Hematopoietic multipotent progenitor cell (in vitro differentiated cells): ENCODE measurements around the gene DUXA. TPM values are rescaled to one million over a fixed set of nuclear protein-coding genes. Genes with fewer than 3 reads are reported as not detected.
"Not testable (repeated sequence)": the region's sequence is repeated elsewhere in the genome, so short reads cannot be mapped to it uniquely, and the experiment has no call there.

Experiments used
- DNase-seq, 3 donors: peaks; one replicate each; pipeline ENCODE4 v3.0.0-alpha.2; 2011 to 2015; ENCODE audit warnings: low read depth in 2 of 3, low spot score in 2 of 3
- total RNA-seq: library from RNA; depleted of rRNA; stranded (reverse); fragments of >200 nt; gene quantifications from one replicate; pipeline ENCODE4 v1.2.3, GENCODE V29; 2012

The DUXA gene
- not detected for total RNA-seq

DNA sequence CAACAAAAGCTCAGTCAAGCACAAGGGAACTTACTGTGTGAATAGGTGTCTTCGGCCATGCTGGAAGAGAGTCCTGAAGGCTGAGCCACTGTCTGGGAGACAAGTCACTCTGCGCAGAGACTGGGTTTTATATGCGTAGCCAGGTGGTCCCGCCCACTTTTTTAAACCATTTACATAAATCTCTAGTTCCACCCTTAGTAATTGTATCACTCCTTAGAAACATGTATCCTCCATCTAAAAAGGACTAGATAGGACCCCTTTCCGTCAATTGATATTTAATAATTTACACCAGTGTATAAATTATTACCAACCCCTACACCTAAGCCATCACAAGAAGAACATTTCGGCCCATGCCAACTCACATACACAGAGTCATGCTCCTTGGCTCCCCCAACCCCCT lies at the start of gene DUXA:
TSS of gene DUXA (minus strand) at position 101 of the 400 bp plus-strand sequence. CDS start at position 59, 42 bp downstream.
- no peak for DNase-seq

DNA sequence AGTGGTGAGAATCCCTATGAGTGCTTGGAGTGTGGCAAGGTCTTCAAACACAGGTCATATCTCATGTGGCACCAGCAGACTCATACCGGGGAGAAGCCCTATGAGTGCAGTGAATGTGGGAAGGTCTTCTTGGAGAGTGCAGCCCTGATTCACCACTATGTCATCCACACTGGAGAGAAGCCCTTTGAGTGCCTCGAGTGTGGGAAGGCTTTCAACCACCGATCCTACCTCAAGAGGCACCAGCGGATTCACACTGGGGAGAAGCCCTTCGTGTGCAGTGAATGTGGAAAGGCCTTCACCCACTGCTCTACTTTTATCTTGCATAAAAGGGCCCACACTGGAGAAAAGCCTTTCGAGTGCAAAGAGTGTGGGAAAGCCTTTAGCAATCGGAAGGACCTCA lies 44.8 kb upstream of the DUXA start:
- no peak for DNase-seq

DNA sequence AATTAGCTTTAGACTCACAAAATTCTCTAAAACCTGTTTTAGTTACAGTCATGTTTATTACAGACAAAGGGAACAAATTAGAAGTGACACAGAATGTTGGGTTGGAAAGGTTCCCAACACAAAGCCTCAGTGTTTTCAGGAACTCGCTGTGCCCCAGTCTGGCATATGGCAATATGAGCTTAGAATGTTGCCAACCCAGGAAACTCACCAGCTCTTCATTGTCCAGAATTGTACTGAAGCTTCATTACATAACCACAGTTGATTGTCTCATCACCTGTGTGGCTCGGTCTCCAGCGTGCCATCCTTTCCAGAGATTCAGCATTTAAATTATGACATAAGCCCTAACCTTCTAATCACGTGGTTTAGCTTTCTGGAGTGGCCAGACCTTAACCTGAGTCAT lies 43.1 kb upstream of the DUXA start:
- DNase-seq: no peak

DNA sequence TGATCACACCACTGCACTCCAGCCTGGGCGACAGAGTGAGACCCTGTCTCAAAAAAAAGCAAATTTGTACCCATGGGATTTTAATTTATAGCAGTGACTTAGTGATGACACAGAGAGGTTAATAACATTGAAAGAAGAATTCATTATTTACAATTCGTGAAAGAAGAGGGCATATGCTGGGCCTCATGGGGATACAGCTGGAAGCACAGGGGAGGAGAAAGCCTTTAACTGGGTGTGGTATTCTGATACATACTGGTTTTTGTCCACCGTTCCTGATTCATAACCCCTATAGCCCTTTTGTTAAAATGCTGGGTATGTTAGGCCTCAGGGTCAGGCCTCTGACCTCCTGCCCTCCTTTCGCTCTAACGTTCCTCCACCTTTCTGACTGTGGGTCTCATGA lies 34.9 kb upstream of the DUXA start:
- no peak for DNase-seq

DNA sequence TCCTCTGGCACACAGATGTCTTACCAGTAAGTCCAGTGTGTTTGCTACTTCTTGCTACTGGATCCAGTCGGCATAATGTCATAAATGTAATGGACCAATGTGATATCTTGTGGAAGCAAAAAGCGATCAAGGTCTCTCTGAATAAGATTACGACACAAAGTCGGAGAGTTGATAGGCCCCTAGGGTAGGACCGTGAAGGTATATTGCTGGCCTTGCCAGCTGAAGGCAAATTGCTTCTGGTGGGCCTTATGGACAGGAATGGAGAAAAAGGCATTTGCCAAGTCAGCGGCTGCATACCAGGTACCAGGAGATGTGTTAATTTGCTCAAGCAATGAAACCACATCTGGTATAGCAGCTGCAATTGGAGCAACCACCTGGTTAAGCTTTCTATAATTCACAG lies 30.6 kb upstream of the DUXA start:
- not testable (repeated sequence) for DNase-seq

DNA sequence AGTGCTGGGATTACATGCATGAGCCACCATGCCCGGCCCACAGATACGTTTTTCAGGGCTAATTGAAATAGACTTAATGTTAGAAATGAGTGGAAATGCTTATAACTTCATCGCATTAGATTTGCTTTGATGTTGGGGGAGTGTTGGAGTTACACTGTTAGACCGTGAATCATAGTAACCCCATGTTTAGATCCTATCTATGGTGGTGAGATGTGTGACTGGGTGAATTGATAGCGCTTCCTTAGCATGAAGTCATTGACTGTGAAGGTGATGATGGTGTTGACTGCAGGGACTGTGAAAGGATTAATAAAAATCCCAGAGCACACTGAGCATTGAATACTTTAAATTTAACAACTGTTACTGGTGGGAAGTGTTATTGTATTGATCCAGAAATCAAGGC lies 25.7 kb upstream of the DUXA start:
- no peak for DNase-seq

DNA sequence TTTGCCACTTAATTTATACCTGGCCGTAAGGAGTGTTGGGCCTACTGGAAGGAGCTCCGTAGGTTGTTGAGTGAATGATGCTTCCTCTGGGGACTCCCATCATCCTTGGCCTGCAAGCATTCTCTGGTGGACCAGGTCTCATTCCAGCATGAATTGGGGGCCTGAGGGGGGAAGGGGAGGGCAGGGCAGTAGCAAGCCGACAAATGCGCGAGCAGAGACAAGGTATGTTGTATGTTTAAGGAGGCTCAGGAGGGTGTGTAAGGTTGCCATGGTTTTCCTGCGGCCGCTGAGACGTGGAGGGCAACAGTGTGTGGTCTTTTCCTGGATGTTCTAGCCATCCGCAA lies 24.8 kb upstream of the DUXA start:
- peak in 1 of 3 donors; percentile 2 for DNase-seq

DNA sequence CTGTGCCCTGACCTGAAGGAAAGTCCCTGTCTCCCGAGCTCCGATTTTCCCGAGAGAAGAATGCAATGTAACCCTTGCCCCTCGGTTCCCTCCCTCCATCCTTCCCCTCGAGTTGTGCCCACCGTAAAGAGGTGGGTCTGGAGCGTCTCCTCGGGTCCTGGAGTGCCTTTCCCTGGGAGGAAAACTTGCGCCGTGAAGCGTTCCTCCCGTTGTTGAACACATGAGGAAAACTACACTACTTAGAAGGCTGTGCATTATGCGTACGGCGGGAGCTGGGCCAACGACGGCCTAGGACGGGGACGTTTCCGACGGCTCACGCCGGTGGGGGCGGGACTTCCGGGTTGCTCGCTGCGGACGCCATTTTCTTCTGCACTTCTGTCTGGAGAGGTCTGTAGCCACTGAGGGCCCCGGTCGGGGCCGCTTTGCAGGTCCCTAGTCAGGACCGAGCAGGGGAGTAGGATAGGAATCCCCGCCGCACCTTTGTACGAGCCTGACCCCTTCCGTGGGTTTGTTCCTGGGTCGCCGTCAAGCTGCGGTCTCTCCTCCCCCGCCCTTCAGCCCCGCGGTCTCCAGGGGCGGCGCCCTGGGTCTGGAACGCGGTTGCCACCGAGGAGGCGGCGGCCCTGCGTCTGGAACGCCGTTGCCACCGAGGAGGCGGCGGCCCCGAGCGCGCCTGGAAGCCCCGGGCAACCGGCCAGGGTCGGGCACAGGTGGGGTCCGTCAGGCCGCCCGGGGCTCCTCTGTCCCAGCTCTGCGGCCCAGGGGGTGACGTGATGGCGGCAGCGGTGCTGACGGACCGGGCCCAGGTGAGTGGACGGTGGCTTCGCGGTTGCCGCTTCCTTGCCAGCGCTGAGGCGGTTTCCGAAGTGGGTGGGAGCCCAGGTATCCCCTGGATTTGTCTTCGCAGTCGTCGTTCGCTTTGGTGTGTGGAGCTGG lies 24.1 kb upstream of the DUXA start, which contains the start of gene ZNF264:
TSS of gene ZNF264 (plus strand) at position 360 of the 936 bp plus-strand sequence. CDS start at position 774, 414 bp downstream.
- DNase-seq: peak; percentile 70 to 88 (median 88)

DNA sequence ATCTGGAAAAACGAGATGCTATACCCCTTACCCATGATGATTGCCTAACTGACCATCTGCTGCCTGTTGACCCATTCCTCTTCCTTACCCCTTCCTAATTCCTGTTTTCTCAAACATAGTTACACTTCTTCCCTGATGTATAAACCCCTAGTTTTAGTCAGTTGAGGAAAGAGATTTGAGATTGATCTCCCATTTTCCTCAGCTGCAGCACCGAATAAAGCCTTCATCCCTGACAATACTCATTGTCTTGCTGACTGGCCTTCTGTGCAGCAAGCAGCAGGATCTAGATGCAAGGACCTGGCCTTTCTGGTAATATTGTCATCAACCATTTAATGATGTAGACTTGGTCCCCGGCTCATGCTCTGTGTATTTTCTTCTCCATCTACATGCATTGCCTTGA lies 23.0 kb upstream of the DUXA start:
- DNase-seq: no peak

DNA sequence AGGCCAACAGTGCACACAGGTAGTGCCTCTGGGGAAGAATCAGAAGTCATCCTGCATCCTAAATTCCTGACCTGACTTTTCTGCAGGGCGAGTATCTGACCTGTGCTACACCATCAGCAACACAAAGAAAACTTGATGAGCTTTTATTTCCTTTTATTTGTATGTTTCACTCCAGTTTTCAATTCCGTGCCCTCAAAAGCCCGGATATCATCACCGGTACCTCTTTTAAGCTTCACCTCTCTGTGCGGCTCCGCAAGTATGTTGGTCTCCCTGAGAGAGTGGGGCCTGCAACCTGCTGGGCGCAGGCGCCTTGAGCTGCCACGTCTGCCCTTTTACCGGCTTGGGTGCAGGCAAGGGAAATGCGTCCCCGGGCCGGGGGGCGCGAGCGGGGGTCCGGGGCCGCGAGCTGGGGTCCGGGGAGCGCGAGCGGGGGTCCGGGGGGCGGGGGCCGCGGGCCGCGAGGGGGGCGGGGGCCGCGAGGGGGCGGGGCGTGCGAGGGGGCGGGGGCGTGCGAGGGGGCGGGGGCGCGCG lies 4.3 kb upstream of the DUXA start:
- DNase-seq: peak in 2 of 3 donors; percentile 55 to 80

DNA sequence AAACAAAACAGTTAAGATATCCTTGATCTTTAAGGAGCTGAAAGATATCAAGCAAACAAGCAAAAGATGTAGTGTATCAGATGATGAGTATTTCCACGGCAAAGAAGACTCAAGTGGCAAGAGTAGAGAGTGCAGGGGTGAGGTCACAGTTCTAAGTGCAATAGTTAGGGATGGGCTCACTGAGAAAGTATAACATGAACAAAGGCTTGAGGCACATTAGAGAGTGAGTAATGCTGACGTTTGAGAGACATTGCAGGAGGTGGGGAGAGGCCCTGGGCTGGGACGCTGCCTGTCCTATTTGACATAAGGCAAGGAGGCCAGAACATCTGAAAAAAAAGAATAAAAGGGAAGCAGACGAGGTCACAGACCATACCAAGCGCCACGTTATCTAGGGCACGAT lies 1.4 kb downstream of the DUXA start:
- no peak for DNase-seq

DNA sequence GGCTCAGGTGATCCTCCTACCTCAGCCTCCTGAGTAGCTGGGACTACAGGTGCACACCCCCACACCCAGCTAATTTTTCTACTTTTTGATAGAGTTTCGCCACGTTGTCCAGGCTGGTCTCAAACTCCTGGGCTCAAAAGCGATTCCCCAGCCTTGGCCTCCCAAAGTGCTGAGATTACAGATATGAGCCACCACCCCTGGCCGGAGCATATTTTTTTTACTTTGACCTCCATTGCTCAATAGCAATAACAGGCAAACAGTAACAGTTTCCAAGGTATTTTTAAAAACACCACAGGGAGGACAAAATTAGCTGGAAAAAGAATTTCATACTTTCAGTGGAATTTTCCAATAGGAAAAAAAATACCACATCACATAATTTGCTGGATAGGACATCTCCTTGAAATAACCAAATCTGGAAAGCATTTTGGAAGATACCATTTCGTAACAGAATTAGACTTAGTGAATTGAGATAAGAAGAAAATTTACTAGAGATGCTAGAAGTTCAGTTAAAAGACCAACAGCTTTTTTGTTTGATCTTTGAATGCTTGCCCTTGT lies 5.2 kb downstream of the DUXA start:
- DNase-seq: no peak

DNA sequence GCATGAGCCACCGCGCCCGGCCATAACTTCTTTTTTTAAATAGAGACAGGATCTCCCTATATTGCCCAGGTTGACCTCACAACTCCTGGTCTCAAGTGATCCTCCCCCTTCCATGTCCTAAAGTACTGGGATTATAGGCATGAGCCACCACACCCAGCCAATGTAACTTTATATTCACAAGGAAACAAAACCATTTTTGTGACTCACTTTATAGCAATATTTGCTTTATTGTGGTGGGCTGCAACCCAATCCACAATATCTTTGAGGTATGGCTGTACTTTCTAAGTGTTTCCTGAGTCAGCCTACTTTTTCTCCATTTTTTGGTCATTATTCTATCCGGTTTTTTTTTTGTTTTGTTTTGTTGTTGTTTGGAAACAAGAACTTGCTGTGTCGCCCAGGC lies 14.4 kb downstream of the DUXA start:
- no peak for DNase-seq

DNA sequence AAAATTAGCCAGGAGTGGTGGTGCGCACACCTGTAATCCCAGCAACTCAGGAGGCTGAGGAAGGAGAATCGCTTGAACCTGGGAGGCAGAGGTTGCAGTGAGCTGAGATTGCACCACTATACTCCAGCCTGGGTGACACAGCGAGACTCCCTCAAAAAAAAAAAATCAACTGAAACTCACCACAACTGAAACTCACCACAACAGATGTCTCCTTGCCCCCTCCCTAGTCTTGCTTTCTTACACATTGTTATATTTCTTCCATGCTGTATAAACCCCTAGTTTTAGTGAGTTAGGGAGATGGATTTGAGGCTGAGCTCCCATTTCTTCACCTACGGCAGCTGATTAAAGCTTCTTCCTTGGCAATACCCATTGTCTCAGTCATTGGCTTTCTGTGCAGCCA lies 25.6 kb downstream of the DUXA start:
- no peak for DNase-seq

DNA sequence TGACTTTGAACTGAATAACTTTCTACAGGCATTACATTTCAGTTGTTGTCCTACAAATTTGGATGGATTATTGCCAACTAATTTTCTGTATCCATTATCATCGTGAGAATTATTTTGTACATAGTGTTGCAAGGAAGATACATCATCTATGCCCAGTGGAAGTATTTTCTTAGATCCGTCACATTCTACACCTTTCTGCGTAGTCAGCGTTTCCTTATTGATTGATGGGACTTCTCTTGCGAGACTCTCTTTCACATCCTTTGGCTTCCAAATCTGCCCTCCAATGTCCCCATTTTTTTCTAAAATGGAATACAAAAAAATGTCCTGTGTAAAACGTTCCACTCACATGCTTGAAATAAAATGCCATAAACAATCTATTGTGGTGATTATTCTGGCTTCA lies 31.5 kb downstream of the DUXA start:
- no peak for DNase-seq

DNA sequence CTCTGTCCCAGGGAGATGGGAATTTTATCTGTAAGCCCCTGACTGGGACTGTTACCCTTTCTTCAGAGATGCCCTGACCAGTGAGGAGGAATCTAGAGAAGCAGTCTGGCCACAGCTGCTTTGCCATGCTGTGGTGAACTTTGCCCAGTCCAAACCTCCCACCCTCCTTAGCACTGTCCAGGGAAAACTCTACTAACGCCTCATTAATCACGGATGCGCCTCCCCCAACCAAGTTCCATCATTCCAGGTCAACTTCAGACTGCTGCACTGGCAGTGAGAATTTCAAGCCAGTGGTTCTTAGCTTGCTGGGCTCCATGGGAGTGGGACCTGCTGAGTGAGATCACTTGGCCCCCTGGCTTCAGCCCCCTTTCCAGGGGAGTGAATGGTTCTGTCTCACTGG lies 39.9 kb downstream of the DUXA start:
- not testable (repeated sequence) for DNase-seq

DNA sequence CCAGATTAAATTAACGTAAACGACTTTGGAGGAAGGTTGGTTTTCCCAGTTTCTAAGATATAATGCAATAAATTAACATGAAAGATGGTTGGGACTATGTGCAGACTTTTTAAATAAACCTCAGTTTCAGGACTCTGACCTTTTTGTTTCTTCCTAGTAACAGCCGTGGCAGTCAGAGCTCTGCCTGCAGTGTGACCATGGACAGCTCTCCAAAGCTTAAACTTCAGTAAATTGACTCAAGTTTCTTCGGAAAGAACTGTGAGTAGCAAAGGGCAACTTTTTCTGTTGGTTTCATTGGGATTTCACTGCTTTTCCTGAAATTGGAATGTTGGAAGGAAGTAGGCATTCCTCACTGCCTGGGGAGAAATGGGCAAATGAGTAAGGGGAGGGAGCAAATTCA lies 43.4 kb downstream of the DUXA start:
- no peak for DNase-seq

DNA sequence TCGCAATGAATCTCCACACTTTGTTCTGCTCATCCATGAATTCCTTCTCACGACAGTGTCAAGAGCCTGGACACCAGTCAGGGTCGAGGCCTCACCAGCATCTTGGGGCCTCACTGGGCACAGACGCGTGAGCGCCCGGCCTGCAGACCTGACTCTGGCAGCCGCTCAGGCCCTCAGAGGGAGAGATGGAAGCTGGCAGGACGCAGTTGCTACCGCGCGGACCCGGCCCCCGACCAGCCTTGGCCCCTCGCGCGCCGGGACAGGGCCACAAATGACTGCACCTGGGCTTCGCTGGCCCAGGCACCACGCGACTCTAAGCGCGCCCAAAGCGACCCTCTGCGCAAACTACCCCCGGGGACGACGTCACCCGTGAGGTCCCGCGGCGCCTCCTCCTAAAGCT lies 48.4 kb downstream of the DUXA start:
- DNase-seq: no peak

DNA sequence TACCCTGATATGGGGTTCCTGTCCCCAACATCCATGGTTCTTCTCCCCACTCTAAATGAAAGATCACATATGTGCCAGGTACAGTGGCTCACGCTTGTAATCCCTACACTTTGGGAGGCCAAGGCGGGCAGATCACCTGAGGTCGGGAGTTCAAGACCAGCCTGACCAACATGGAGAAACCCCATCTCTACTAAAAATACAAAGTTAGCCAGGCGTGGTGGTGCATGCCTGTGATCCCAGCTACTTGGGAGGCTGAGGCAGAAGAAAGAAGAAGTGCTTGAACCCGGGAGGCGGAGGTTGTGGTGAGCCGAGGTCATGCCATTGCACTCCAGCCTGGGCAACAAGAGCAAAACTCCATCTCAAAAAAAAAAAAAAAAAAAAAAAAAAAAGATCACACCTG lies 53.8 kb downstream of the DUXA start:
- not testable (repeated sequence) for DNase-seq

DNA sequence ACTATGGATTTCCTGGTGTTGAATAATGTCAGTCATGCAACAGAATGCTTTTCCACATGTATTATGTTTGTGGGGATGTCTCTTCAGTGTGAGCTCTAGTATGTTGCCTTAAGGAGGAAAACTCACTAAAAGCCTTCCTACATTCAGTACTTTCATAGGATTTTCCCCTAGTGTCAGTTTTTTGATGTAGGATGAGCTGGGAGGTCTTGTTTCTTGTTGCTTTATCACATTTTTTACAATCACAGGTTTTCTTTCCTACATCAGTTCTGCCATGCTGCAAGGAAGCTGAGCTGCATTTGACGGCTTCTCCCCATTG lies 56.0 kb downstream of the DUXA start:
- no peak for DNase-seq

DNA sequence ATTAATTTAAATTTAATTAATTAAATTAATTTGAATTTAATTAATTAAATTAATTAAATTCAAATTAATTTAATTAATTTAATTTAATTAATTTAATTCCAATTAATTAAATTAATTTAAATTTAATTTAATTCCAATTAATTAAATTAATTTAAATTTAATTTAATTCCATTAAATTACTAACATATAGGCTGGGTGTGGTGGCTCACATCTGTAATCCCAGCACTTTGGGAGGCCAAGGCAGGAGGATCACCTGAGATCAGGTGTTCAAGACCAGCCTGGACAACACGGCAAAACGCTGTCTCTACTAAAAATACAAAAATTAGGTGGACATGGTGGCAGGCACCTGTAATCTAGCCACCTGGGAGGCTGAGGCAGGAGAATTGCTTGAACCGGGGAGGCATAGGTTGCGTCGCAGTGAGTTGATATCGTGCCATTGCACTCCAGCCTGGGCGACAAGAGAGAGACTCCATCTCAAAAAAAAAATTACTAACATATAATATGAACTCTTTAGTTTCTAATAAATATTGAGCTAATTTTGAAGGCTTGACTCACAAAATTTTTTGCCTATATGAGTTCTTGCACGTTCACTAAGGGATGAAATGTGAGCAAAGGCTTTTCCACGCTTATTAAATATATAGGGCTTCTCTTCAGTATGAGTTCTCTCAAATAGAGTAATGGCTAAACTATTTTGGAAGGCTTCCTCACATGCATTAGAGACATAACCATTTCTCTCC lies 56.5 kb downstream of the DUXA start:
- DNase-seq: peak in 1 of 3 donors; percentile 41
